Gastroesophageal sphincter (tissue), 4 donors: ENCODE measurements around the gene KLHL22. TPM values are rescaled to one million over a fixed set of nuclear protein-coding genes. Genes with fewer than 3 reads are reported as not detected.

Experiments
- ATAC-seq: fragments of 150-250 bp; one replicate; pipeline ENCODE4 v1.9.1; 2016; ENCODE audit warnings: mild to moderate bottlenecking, moderate library complexity
- H3K27ac ChIP-seq, 4 donors: fragments of 200-600 bp; sonication (generic) in 3 of 4; 1 replicate in 3 of 4; 2 replicates in 1 of 4; pipeline ENCODE4 v1.5.1; 2016 to 2019
- H3K27me3 ChIP-seq: fragments of 200-600 bp; sonication (generic); one replicate; pipeline ENCODE4 v1.5.1; 2019
- H3K36me3 ChIP-seq, 2 donors: fragments of 200-600 bp; sonication (generic); one replicate each; pipeline ENCODE4 v1.5.1; 2019; ENCODE audit warnings: control low read depth in 1 of 2
- H3K4me1 ChIP-seq, 3 donors: fragments of 200-600 bp; sonication (generic); 1 replicate in 2 of 3; 2 replicates in 1 of 3; pipeline ENCODE4 v1.5.1; 2016 to 2019; ENCODE audit warnings: control low read depth in 2 of 3
- H3K4me3 ChIP-seq, 2 donors: fragments of 200-600 bp; sonication (generic); one replicate each; pipeline ENCODE4 v1.5.1; 2019; ENCODE audit warnings: mild to moderate bottlenecking in 1 of 2, moderate library complexity in 1 of 2
- H3K9me3 ChIP-seq, 3 donors: fragments of 200-600 bp; sonication (generic); one replicate each; pipeline ENCODE4 v1.5.1; 2017 to 2019; ENCODE audit warnings: control low read depth in 2 of 3
- EP300 ChIP-seq: sonication (generic); formaldehyde crosslinking; IDR thresholded peaks from one replicate; pipeline ENCODE4 v1.6.1; 2017; ENCODE audit warnings: antibody characterized with exemption, mild to moderate bottlenecking
- POLR2A ChIP-seq, 2 donors: fragments of 450-650 bp; IDR thresholded peaks; one replicate each; pipeline ENCODE4 v1.6.1; 2017; ENCODE audit warnings: antibody characterized with exemption in 2 of 2, mild to moderate bottlenecking in 2 of 2, moderate library complexity in 1 of 2
- POLR2AphosphoS5 ChIP-seq: sonication (generic); formaldehyde crosslinking; IDR thresholded peaks from one replicate; pipeline ENCODE4 v1.6.1; 2017; ENCODE audit warnings: antibody characterized with exemption
- WGBS, 2 donors: methylation state at CpG; one replicate each; pipeline ENCODE4 v1.1.5; 2018; ENCODE audit warnings: low coverage in 1 of 2; 5-methylcytosine and 5-hydroxymethylcytosine counted together
- total RNA-seq, 4 donors: library from RNA; depleted of rRNA; stranded (reverse); fragments of >200 nt; gene quantifications; one replicate each; pipeline ENCODE4 v1.1.0, GENCODE V29; 2016
- TF ChIP-seq, protein P1 (sequence below), 4 experiments: fragments of 200-600 bp in 2 of 4; fragments of 450-650 bp in 2 of 4; sonication (generic) in 1 of 4; IDR thresholded peaks; one replicate each; pipeline ENCODE4 v1.5.1; 2017 to 2019; ENCODE audit warnings: antibody characterized with exemption in 4 of 4, mild to moderate bottlenecking in 2 of 4, moderate library complexity in 2 of 4

Gene KLHL22
- total RNA-seq, 4 donors from 2014 or later = 25.0 to 44.5 (median 33.9) TPM

DNA sequence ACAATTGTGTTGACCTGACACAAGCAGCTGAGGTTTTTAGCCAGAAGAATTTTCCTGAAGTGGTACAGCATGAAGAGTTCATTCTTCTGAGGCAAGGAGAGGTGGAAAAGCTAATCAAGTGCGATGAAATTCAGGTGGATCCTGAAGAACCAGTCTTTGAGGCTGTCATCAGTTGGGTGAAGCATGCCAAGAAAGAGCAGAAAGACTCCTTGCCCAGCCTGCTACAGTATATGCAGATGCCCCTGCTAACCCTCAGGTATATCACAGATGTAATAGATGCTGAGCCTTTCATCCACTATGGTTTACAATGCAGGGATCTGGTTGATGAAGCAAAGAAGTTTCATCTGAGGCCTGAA lies 45.1 kb downstream of the KLHL22 start:
- WGBS, 2 donors = 100% methylated on average over 1 of the region's 1 CpG; no CpG with 5 or more reads in 1 of the 2 donors

DNA sequence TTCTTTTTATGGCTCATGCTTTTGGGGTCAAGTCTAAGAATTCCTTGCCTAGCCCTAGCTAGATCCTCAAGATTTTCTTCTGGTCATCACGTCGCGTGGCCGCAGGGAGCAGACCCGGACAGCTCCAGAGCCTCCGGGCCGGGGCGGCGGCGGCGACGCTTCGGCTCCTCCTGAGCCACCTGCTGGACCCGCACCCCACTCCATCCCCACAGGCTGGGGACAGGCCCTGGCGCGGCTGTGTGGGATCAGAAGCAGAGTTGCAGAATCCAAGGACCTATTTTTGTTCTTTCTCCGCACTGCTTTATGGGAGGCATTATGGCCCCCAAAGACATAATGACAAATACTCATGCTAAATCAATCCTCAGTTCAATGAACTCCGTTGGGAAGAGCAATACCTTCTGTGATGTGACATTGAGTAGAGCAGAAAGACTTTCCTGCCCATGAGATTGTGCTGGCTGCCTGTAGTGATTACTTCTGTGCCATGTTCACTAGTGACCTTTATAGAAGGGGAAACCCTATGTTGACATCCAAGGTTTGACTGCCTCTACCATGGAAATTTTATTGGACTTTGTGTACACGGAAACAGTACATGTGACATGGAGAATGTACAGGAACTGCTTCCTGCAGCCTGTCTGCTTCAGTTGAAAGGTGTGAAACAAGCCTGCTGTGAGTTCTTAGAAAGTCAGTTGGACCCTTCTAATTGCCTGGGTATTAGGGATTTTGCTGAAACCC lies 45.6 kb downstream of the KLHL22 start:
- TF ChIP-seq POLR2A (IDR thresholded peaks at IDR 0.05) (no peak), EP300 (no peak), POLR2AphosphoS5 (no peak)
- TF ChIP-seq, protein P1, sequence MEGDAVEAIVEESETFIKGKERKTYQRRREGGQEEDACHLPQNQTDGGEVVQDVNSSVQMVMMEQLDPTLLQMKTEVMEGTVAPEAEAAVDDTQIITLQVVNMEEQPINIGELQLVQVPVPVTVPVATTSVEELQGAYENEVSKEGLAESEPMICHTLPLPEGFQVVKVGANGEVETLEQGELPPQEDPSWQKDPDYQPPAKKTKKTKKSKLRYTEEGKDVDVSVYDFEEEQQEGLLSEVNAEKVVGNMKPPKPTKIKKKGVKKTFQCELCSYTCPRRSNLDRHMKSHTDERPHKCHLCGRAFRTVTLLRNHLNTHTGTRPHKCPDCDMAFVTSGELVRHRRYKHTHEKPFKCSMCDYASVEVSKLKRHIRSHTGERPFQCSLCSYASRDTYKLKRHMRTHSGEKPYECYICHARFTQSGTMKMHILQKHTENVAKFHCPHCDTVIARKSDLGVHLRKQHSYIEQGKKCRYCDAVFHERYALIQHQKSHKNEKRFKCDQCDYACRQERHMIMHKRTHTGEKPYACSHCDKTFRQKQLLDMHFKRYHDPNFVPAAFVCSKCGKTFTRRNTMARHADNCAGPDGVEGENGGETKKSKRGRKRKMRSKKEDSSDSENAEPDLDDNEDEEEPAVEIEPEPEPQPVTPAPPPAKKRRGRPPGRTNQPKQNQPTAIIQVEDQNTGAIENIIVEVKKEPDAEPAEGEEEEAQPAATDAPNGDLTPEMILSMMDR (IDR thresholded peaks at IDR 0.05) = no peak
- no peak overlapping the region for H3K27ac ChIP-seq
- H3K4me1 ChIP-seq = no peaks in the 10 kb centered on the region
- ATAC-seq = no peak
- peaks cover 0 to 52% of the 10 kb centered on the region in 2 donors for H3K36me3 ChIP-seq
- no peaks in the 10 kb centered on the region for H3K27me3 ChIP-seq
- H3K4me3 ChIP-seq = no peak overlapping the region
- no peaks in the 10 kb centered on the region for H3K9me3 ChIP-seq
- 88 to 89% methylated on average over 5 to 6 of the region's 19 CpGs for WGBS, 2 donors

More for the DNA sequence above, 45.1 kb downstream of the KLHL22 start:
- H3K36me3 ChIP-seq = peaks cover 0 to 48% of the 10 kb centered on the region in 2 donors
- TF ChIP-seq POLR2A (IDR thresholded peaks at IDR 0.05) (no peak), EP300 (no peak)
- H3K4me3 ChIP-seq = no peak overlapping the region
- H3K27ac ChIP-seq = no peak overlapping the region
- no peaks in the 10 kb centered on the region for H3K9me3 ChIP-seq
- no peak for ATAC-seq
- no peaks in the 10 kb centered on the region for H3K4me1 ChIP-seq
- H3K27me3 ChIP-seq = no peaks in the 10 kb centered on the region

DNA sequence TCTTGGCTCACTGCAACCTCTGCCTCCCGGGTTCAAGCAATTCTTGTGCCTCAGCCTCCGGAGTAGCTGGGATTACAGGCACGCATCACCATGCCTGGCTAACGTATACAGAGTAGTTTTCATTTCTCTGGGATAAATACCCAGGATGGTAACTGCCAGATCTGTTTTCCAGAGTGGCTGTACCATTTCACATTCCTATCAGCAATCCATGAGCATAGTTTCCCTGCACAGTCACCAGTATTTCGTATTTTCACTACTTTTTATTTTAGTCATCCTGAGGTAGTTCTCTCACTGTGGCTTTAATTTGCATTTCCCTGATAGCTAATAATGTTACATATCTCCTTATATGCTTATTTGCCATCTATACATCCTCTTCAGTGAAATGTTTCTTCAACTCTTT lies 47.0 kb downstream of the KLHL22 start:
- Histone ChIP-seq H3K9me3 (no peaks in the 10 kb centered on the region), H3K27me3 (no peaks in the 10 kb centered on the region), H3K4me3 (no peak overlapping the region), H3K27ac (no peak overlapping the region), H3K36me3 (peaks cover 0 to 56% of the 10 kb centered on the region in 2 donors), H3K4me1 (no peaks in the 10 kb centered on the region)
- 89 to 90% methylated on average over 5 of the region's 5 CpGs for WGBS, 2 donors
- no peak for ATAC-seq
- no peak for TF ChIP-seq POLR2AphosphoS5
- TF ChIP-seq POLR2A (IDR thresholded peaks at IDR 0.05) = no peak
- no peak for TF ChIP-seq EP300
- TF ChIP-seq, protein P1 (IDR thresholded peaks at IDR 0.05) = no peak

DNA sequence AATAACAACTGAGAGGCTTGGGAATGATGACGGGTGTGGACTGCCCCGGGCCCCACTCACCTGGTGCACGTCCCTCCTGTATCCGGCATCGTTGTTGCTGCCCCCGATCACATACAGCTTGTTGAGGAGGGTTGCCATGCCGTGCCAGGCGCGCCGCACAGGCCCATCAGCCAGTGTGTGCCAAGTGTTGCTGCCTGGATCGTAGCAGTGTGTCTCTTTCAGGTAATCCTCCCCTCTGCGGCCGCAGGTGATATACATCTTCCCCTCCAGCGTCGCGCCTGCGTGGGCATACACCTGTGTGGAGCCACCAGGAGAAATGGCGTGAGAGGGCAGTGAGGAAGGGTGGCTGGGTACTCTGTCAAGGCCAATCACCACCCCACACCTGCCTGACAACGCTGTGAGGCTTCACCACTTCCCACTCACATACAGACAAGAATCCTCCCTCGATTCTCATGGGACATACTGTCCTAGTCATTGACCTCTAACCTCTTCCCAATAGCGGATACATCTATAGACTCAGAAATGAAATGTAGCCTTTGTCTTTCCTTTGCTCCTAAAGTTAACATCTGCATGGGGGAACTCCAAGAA lies 49.1 kb downstream of the KLHL22 start:
- no peaks in the 10 kb centered on the region for H3K27me3 ChIP-seq
- no peak overlapping the region for H3K27ac ChIP-seq
- H3K4me1 ChIP-seq = peaks cover 0 to 12% (median 0%) of the 10 kb centered on the region in 3 donors
- H3K9me3 ChIP-seq = no peaks in the 10 kb centered on the region
- TF ChIP-seq POLR2A (IDR thresholded peaks at IDR 0.05) (no peak), POLR2AphosphoS5 (no peak), EP300 (no peak)
- TF ChIP-seq, protein P1 (IDR thresholded peaks at IDR 0.05) = no peak
- H3K36me3 ChIP-seq = peaks cover 0 to 73% of the 10 kb centered on the region in 2 donors
- WGBS, 2 donors = 97 to 100% methylated on average over 5 to 9 of the region's 21 CpGs
- no peak for ATAC-seq
- H3K4me3 ChIP-seq = no peak overlapping the region

DNA sequence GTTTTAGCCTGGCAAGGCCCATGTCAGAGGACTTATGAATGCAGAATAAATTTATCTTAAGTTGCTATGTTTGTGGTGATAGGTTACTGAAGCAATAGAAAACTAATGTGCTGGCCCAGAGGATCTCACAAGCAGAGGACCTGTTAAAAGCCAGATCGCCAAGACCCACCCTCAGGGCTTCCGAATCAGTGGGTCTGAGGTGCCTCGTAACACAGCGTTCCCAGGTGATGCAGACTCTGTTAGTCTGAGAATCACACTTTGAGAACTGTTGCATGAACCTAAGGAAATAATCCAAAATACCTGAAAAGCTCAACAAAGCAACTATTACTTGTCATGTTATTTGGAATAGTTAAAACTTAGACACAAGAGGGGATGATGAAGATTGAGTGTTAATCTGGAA lies 51.3 kb downstream of the KLHL22 start:
- H3K4me1 ChIP-seq = peaks cover 0 to 23% (median 0%) of the 10 kb centered on the region in 3 donors
- H3K9me3 ChIP-seq = no peaks in the 10 kb centered on the region
- no peak for ATAC-seq
- no peaks in the 10 kb centered on the region for H3K27me3 ChIP-seq
- H3K36me3 ChIP-seq = peaks cover 0 to 56% of the 10 kb centered on the region in 2 donors
- H3K4me3 ChIP-seq = no peak overlapping the region
- no peak overlapping the region for H3K27ac ChIP-seq
- TF ChIP-seq POLR2AphosphoS5 (no peak), POLR2A (IDR thresholded peaks at IDR 0.05) (no peak), EP300 (no peak)
- TF ChIP-seq, protein P1 (IDR thresholded peaks at IDR 0.05) = no peak
- 93 to 100% methylated on average over 1 to 3 of the region's 4 CpGs for WGBS, 2 donors
